ENCODE measurements around the gene SORCS2. TPM values are rescaled to one million over a fixed set of nuclear protein-coding genes. Genes with fewer than 3 reads are reported as not detected.

Gene SORCS2
- total RNA-seq, 1 experiment from 2014 or later: not detected

DNA sequence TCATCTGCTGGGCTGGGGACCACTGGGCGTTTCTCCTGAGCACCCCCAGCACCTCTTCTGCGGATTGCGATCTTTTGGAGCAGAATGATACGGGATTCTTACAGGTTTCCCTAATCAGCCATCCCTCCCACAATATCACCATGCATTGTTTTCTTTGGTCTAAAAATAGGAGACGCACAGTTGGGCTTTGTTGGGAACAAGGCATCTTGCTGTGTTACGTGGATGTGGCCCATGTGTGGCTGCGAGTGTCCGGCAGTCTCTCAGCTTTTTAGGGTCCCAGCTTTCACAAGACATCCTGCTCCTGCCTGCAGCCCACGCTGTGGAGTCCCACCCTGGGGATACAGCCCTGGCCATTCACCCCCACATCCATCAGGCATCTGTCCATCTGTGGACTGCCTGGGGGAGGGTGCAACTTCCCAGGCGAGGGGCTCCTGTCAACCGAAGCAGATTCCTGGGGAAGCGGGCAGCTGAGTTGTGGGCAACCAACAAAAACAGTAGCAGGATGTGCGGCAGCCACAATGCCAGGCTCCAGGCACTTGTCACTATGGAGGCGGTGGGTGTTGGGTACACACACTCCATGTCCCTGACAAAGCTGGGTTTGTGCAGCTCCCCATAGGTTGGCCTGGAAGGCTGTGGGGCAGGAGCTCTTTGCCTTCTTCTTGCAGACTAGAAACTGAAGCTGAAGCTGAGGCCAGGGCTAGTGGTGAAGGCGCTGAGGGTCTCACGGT is 427.9 kb downstream of the SORCS2 start:
- intact Hi-C loops (cut with micrococcal nuclease; ENCODE audit: unreplicated experiment): no loop called here
- H3K27me3 Mint-ChIP-seq (ENCODE audit: unreplicated experiment): peaks cover 52% of the 10 kb centered on the region
- CTCF ChIA-PET: interaction anchor here (0.6 kb wide), 1 partner anchor 14 kb away, joined by 3 read pairs; no protein-coding TSS in a partner anchor
- H3K36me3 Mint-ChIP-seq (ENCODE audit: insufficient read depth, unreplicated experiment): no peaks in the 10 kb centered on the region
- H3K9me3 Mint-ChIP-seq (ENCODE audit: low read depth, unreplicated experiment): no peaks in the 10 kb centered on the region
- no peak for DNase-seq
- H3K4me3 Mint-ChIP-seq (ENCODE audit: low read depth, unreplicated experiment): no peak overlapping the region
- H3K27ac Mint-ChIP-seq (ENCODE audit: unreplicated experiment): no peak overlapping the region
- no peaks in the 10 kb centered on the region for H3K4me1 Mint-ChIP-seq (ENCODE audit: low read depth, unreplicated experiment)
- no TSS peak for BruUV-seq (replicated peaks)
- TF ChIP-seq, protein P1, sequence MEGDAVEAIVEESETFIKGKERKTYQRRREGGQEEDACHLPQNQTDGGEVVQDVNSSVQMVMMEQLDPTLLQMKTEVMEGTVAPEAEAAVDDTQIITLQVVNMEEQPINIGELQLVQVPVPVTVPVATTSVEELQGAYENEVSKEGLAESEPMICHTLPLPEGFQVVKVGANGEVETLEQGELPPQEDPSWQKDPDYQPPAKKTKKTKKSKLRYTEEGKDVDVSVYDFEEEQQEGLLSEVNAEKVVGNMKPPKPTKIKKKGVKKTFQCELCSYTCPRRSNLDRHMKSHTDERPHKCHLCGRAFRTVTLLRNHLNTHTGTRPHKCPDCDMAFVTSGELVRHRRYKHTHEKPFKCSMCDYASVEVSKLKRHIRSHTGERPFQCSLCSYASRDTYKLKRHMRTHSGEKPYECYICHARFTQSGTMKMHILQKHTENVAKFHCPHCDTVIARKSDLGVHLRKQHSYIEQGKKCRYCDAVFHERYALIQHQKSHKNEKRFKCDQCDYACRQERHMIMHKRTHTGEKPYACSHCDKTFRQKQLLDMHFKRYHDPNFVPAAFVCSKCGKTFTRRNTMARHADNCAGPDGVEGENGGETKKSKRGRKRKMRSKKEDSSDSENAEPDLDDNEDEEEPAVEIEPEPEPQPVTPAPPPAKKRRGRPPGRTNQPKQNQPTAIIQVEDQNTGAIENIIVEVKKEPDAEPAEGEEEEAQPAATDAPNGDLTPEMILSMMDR (IDR thresholded peaks at IDR 0.05; ENCODE audit: unreplicated experiment): no peak

DNA sequence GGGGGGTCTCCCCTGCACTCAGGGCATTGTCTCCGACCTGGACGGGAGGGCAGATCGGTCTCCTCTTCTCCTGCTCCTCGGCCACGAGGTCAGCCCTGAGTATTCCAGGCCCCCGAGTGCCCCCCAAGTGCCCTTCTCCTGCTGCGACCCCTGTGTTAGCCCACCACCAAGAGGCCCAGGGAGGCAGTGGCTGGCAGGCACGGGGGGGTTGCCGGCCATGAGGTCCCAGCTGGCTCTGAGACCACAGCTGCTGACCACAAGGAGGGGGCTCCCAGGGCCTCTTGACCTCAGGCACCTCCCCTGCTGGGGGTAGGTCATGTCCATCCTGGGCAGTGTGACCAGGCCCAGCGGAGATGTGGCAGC is 428.5 kb downstream of the SORCS2 start:
- Mint-ChIP-seq H3K4me3 (ENCODE audit: low read depth, unreplicated experiment) (no peak overlapping the region), H3K9me3 (ENCODE audit: low read depth, unreplicated experiment) (no peaks in the 10 kb centered on the region), H3K4me1 (ENCODE audit: low read depth, unreplicated experiment) (no peaks in the 10 kb centered on the region), H3K27ac (ENCODE audit: unreplicated experiment) (no peak overlapping the region), H3K27me3 (ENCODE audit: unreplicated experiment) (peaks cover 57% of the 10 kb centered on the region), H3K36me3 (ENCODE audit: insufficient read depth, unreplicated experiment) (no peaks in the 10 kb centered on the region)
- no peak for DNase-seq
- TF ChIP-seq, protein P1 (IDR thresholded peaks at IDR 0.05; ENCODE audit: unreplicated experiment): no peak
- no TSS peak for BruUV-seq (replicated peaks)
- CTCF ChIA-PET: no interaction called here
- intact Hi-C loops (cut with micrococcal nuclease; ENCODE audit: unreplicated experiment): no loop called here

DNA sequence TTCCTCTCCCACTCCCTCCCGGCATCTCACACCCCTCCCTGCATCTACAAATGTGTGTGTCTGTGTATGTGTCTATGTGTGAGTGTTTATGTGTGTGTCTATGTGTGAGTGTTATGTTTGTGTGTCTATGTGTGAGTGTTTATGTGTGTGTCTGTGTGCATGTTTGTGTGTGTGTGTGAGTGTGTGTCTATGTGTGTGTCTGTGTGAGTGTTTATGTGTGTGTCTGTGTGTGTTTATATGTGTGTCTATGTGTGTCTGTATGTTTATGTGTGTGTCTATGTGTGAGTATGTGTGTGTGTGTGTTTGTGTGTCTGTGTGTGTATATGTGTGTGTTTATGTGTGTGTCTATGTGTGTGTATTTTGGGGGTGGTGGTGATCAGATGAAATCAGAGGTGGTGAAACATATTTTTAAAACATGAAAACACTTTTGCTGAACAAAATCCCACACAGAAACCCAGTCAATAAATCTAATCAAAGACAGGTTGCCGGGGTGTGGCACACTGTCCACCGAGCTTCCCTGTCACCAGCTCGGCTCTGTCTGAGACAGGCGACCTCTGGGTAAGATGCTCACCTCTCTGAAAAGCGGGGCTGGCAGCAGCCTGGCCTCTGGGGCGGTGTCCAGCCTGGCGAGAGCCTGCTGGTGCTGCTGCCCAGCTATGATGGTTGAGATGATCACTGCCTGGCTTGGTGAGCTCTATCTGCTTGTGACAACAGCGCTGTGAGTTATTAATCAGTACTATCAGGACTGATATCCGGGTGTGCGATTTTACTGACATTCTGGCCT is 429.1 kb downstream of the SORCS2 start:
- BruUV-seq (replicated peaks): no TSS peak
- TF ChIP-seq, protein P1 (IDR thresholded peaks at IDR 0.05; ENCODE audit: unreplicated experiment): no peak
- CTCF ChIA-PET: interaction anchor here (0.5 kb wide), 1 partner anchor 840 kb away, joined by 3 read pairs; no protein-coding TSS in a partner anchor
- peaks cover 64% of the 10 kb centered on the region for H3K27me3 Mint-ChIP-seq (ENCODE audit: unreplicated experiment)
- H3K4me1 Mint-ChIP-seq (ENCODE audit: low read depth, unreplicated experiment): no peaks in the 10 kb centered on the region
- no peaks in the 10 kb centered on the region for H3K36me3 Mint-ChIP-seq (ENCODE audit: insufficient read depth, unreplicated experiment)
- no peak for DNase-seq
- no peaks in the 10 kb centered on the region for H3K9me3 Mint-ChIP-seq (ENCODE audit: low read depth, unreplicated experiment)
- H3K4me3 Mint-ChIP-seq (ENCODE audit: low read depth, unreplicated experiment): no peak overlapping the region
- H3K27ac Mint-ChIP-seq (ENCODE audit: unreplicated experiment): no peak overlapping the region
- intact Hi-C loops (cut with micrococcal nuclease; ENCODE audit: unreplicated experiment): no loop called here

DNA sequence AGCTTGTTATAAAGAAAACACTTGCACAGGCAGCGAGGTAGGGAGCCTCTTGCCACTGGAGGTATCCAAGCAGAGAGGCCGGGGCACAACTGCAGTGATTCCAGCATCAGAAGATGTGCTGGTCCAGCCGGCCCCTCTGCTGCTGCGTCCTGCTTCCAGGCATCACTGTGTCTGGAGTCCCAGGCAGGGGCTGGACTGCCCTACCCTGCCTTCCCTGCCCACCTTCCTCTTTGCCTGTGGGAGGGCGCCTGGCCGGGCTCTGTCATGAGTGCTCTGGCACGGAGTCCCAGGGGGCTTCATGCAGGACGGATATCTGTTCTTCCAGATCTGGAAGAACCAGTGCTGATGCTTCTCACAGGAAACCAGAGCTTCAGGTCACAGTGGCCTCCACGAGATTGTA is 430.0 kb downstream of the SORCS2 start:
- CTCF ChIA-PET: no interaction called here
- Mint-ChIP-seq H3K27ac (ENCODE audit: unreplicated experiment) (no peak overlapping the region), H3K4me3 (ENCODE audit: low read depth, unreplicated experiment) (no peak overlapping the region), H3K36me3 (ENCODE audit: insufficient read depth, unreplicated experiment) (no peaks in the 10 kb centered on the region), H3K9me3 (ENCODE audit: low read depth, unreplicated experiment) (no peaks in the 10 kb centered on the region), H3K27me3 (ENCODE audit: unreplicated experiment) (peaks cover 72% of the 10 kb centered on the region), H3K4me1 (ENCODE audit: low read depth, unreplicated experiment) (no peaks in the 10 kb centered on the region)
- BruUV-seq (replicated peaks): no TSS peak
- DNase-seq: no peak
- TF ChIP-seq, protein P1 (IDR thresholded peaks at IDR 0.05; ENCODE audit: unreplicated experiment): no peak
- intact Hi-C loops (cut with micrococcal nuclease; ENCODE audit: unreplicated experiment): no loop called here
